Gastroesophageal sphincter (tissue), 3 donors: ENCODE results near the gene WFDC6.

Source experiments
- CTCF ChIP-seq, 4 experiments: fragments of 200-600 bp in 2 of 4; fragments of 450-650 bp in 2 of 4; sonication (generic) in 1 of 4; IDR thresholded peaks; one replicate each; pipeline ENCODE4 v1.5.1; 2017 to 2019; ENCODE audit warnings: antibody characterized with exemption in 4 of 4, mild to moderate bottlenecking in 2 of 4, moderate library complexity in 2 of 4
- EP300 ChIP-seq: sonication (generic); formaldehyde crosslinking; IDR thresholded peaks from one replicate; pipeline ENCODE4 v1.6.1; 2017; ENCODE audit warnings: antibody characterized with exemption, mild to moderate bottlenecking
- POLR2A ChIP-seq, 2 donors: fragments of 450-650 bp; IDR thresholded peaks; one replicate each; pipeline ENCODE4 v1.6.1; 2017; ENCODE audit warnings: antibody characterized with exemption in 2 of 2, mild to moderate bottlenecking in 2 of 2, moderate library complexity in 1 of 2
- POLR2AphosphoS5 ChIP-seq: sonication (generic); formaldehyde crosslinking; IDR thresholded peaks from one replicate; pipeline ENCODE4 v1.6.1; 2017; ENCODE audit warnings: antibody characterized with exemption

GRCh38 chr20:45552456-45552855 lies 13.2 kb upstream of the WFDC6 start:
- TF ChIP-seq CTCF (IDR thresholded peaks at IDR 0.05) (no peak), EP300 (no peak), POLR2AphosphoS5 (no peak), POLR2A (IDR thresholded peaks at IDR 0.05) (no peak)
